ENCODE measurements around the gene HDGFL2.

- TF ChIP-seq, protein P1, sequence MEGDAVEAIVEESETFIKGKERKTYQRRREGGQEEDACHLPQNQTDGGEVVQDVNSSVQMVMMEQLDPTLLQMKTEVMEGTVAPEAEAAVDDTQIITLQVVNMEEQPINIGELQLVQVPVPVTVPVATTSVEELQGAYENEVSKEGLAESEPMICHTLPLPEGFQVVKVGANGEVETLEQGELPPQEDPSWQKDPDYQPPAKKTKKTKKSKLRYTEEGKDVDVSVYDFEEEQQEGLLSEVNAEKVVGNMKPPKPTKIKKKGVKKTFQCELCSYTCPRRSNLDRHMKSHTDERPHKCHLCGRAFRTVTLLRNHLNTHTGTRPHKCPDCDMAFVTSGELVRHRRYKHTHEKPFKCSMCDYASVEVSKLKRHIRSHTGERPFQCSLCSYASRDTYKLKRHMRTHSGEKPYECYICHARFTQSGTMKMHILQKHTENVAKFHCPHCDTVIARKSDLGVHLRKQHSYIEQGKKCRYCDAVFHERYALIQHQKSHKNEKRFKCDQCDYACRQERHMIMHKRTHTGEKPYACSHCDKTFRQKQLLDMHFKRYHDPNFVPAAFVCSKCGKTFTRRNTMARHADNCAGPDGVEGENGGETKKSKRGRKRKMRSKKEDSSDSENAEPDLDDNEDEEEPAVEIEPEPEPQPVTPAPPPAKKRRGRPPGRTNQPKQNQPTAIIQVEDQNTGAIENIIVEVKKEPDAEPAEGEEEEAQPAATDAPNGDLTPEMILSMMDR (IDR thresholded peaks at IDR 0.05; ENCODE audit: insufficient read depth, low read depth, low read length) = no peak
- TF ChIP-seq EZH2 (IDR thresholded peaks at IDR 0.05; ENCODE audit: insufficient read depth, low read length) = no peak
Observed at GRCh38 chr19:4423416-4424126, 48.5 kb upstream of the HDGFL2 start.
